AG04450 (cell line): Measurements from ENCODE around the gene CHRNB4. TPM values are rescaled to one million over a fixed set of nuclear protein-coding genes. Genes with fewer than 3 reads are reported as not detected.

Experiments
- CTCF ChIA-PET: fragments of 300-600, 350-600 bp; formaldehyde crosslinking; extraction: SDS; loops from one replicate; lab custom pipeline; 2022; ENCODE audit warnings: antibody characterized with exemption, inconsistent platforms; lab: Charles Lee
- POLR2A ChIA-PET: fragments of 350-600 bp; formaldehyde crosslinking; extraction: SDS; loops from one replicate; lab custom pipeline; 2021; ENCODE audit warnings: antibody characterized with exemption, inconsistent platforms; lab: Yijun Ruan, JAX
- DNase-seq: peaks from one replicate; pipeline ENCODE4 v3.0.0-alpha.2; 2011; ENCODE audit warnings: low read depth, low spot score
- H3K27ac ChIP-seq: one replicate; pipeline ENCODE4 v1.5.1; 2012; ENCODE audit warnings: low read depth, low read length, control low read depth
- H3K27me3 ChIP-seq: one replicate; pipeline ENCODE4 v1.6.0; 2012; ENCODE audit warnings: low read length; ENCODE audit not compliant: control insufficient read depth, insufficient read depth
- H3K4me3 ChIP-seq: 2 replicates; pipeline ENCODE4 v1.5.1; 2011; ENCODE audit warnings: mild to moderate bottlenecking, low read depth, low read length, control low read depth
- H3K9me3 ChIP-seq: 2 replicates; pipeline ENCODE4 v1.5.1; 2012; ENCODE audit warnings: low read length; ENCODE audit not compliant: control insufficient read depth, insufficient read depth
- CTCF ChIP-seq: IDR thresholded peaks from 2 replicates; pipeline ENCODE4 v1.5.1; 2011; ENCODE audit warnings: low read depth, low read length, control low read depth, inconsistent platforms
- polyA plus RNA-seq: library from polyadenylated mRNA; depleted of rRNA; stranded (reverse); fragments of >200 nt; gene quantifications from 2 replicates; pipeline ENCODE4 v1.2.3, GENCODE V29; 2011

The CHRNB4 gene
- polyA plus RNA-seq, 1 experiment, result not detected

- peaks cover 45% of the 10 kb centered on the region for H3K27me3 ChIP-seq
- H3K4me3 ChIP-seq, result no peak within 1 kb of the TSS
- no peaks in the 10 kb centered on the region for H3K9me3 ChIP-seq
- no peak for DNase-seq
- ChIA-PET CTCF (interaction anchor here (1.6 kb wide), 1 partner anchor 88 kb away, joined by 4 read pairs; no protein-coding TSS in a partner anchor), POLR2A (no interaction called here)
- no peak for TF ChIP-seq CTCF
- H3K27ac ChIP-seq, result no peak within 1 kb of the TSS
Observed at GRCh38 chr15:78620527-78621421, 20.2 kb downstream of the CHRNB4 start, which contains the start of gene CHRNA3. Gene CHRNA3, minus strand, starts transcription at chr15:78620996. Its CDS starts 202 bp downstream, at chr15:78620794.

GRCh38 chr15:78620021-78620526, 20.9 kb downstream of the CHRNB4 start:
- H3K27ac ChIP-seq, result no peak overlapping the region
- peak; percentile 22 for TF ChIP-seq CTCF
- CTCF ChIA-PET, result interaction anchor here (1.3 to 2.8 kb wide), 5 partner anchors 40 to 565 kb away, joined by 3 to 19 read pairs (median 5); no protein-coding TSS in a partner anchor
- no peak for DNase-seq
- H3K4me3 ChIP-seq, result no peak overlapping the region
- POLR2A ChIA-PET, result no interaction called here
- peaks cover 41% of the 10 kb centered on the region for H3K27me3 ChIP-seq
- no peaks in the 10 kb centered on the region for H3K9me3 ChIP-seq

- POLR2A ChIA-PET, result no interaction called here
- no peak for DNase-seq
- CTCF ChIA-PET, result interaction anchor here (0.7 to 2.8 kb wide), 6 partner anchors 39 to 565 kb away, joined by 3 to 19 read pairs (median 4); no protein-coding TSS in a partner anchor
- H3K9me3 ChIP-seq, result no peaks in the 10 kb centered on the region
- peaks cover 37% of the 10 kb centered on the region for H3K27me3 ChIP-seq
- H3K27ac ChIP-seq, result no peak overlapping the region
- H3K4me3 ChIP-seq, result no peak overlapping the region
- no peak for TF ChIP-seq CTCF
Observed at GRCh38 chr15:78619022-78619950, 21.7 kb downstream of the CHRNB4 start.

GRCh38 chr15:78618490-78618934, 22.5 kb downstream of the CHRNB4 start:
- POLR2A ChIA-PET, result no interaction called here
- CTCF ChIA-PET, result interaction anchor here (1.3 to 2.8 kb wide), 4 partner anchors 38 to 133 kb away, joined by 3 to 19 read pairs (median 6); no protein-coding TSS in a partner anchor
- Histone ChIP-seq H3K27me3 (peaks cover 31% of the 10 kb centered on the region), H3K9me3 (no peaks in the 10 kb centered on the region), H3K4me3 (no peak overlapping the region), H3K27ac (no peak overlapping the region)
- DNase-seq, result peak; percentile 68
- peak; percentile 79 for TF ChIP-seq CTCF
